Measurements from ENCODE around the gene PWWP2B.

- TF ChIP-seq NFATC3 (IDR thresholded peaks at IDR 0.05) (no peak), CC2D1A (IDR thresholded peaks at IDR 0.05) (no peak), TCF7 (IDR thresholded peaks at IDR 0.05; ENCODE audit: borderline replicate concordance) (no peak), ZBTB33 (CRISPR knock-in tag; IDR thresholded peaks at IDR 0.05) (no peak), NR1H2 (CRISPR knock-in tag; IDR thresholded peaks at IDR 0.05) (no peak), ZNF707 (CRISPR knock-in tag; conservative IDR thresholded peaks at IDR 0.05) (no peak)
- TF ChIP-seq, protein P1, sequence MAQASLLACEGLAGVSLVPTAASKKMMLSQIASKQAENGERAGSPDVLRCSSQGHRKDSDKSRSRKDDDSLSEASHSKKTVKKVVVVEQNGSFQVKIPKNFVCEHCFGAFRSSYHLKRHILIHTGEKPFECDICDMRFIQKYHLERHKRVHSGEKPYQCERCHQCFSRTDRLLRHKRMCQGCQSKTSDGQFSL (CRISPR knock-in tag; IDR thresholded peaks at IDR 0.05) = no peak
- TF ChIP-seq, protein P1 (tag; IDR thresholded peaks at IDR 0.05) = no peak
Observed at GRCh38 chr10:132421847-132422751, 25.1 kb downstream of the PWWP2B start.

Measured in K562 (cell line).